ENCODE measurements around the gene CARM1. TPM values are rescaled to one million over a fixed set of nuclear protein-coding genes. Genes with fewer than 3 reads are reported as not detected.
"Not testable (repeated sequence)": the region's sequence is repeated elsewhere in the genome, so short reads cannot be mapped to it uniquely, and the experiment has no call there.

Gene CARM1
- 43.9 TPM for total RNA-seq

GRCh38 chr19:10870955-10871603 lies at the start of gene CARM1:
Gene CARM1, plus strand, starts transcription at chr19:10871553. Its CDS starts 150 bp downstream, at chr19:10871703.
- peak; percentile 99 for DNase-seq

- no peak for DNase-seq
Observed at GRCh38 chr19:10823690-10824089, 47.7 kb upstream of the CARM1 start.

- DNase-seq, result no peak
Observed at GRCh38 chr19:10826231-10826630, 45.1 kb upstream of the CARM1 start.

DNA sequence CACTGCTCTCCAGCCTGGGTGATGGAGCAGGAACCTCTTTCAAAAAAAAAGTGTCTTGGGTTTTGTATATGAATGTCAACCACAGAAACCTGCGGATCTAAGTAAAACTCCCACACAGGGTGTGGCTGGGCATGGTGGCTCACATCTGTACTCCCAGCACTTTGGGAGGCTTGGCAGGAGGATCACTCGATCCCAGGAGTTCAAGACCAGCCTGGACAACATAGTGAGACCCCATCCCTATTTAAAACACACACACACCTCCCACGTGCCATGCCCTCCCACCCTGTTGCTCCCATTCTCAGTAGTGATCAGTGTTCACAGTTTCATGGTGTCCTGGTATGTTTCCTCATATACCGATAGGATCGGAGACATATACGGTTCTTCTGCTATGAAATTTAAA lies 44.5 kb upstream of the CARM1 start:
- DNase-seq, result no peak

- DNase-seq, result no peak
Observed at GRCh38 chr19:10828981-10829821, 42.2 kb upstream of the CARM1 start.

- DNase-seq, result no peak
Observed at GRCh38 chr19:10829967-10830366, 41.4 kb upstream of the CARM1 start.

- no peak for DNase-seq
Observed at GRCh38 chr19:10830370-10830769, 41.0 kb upstream of the CARM1 start.

DNA sequence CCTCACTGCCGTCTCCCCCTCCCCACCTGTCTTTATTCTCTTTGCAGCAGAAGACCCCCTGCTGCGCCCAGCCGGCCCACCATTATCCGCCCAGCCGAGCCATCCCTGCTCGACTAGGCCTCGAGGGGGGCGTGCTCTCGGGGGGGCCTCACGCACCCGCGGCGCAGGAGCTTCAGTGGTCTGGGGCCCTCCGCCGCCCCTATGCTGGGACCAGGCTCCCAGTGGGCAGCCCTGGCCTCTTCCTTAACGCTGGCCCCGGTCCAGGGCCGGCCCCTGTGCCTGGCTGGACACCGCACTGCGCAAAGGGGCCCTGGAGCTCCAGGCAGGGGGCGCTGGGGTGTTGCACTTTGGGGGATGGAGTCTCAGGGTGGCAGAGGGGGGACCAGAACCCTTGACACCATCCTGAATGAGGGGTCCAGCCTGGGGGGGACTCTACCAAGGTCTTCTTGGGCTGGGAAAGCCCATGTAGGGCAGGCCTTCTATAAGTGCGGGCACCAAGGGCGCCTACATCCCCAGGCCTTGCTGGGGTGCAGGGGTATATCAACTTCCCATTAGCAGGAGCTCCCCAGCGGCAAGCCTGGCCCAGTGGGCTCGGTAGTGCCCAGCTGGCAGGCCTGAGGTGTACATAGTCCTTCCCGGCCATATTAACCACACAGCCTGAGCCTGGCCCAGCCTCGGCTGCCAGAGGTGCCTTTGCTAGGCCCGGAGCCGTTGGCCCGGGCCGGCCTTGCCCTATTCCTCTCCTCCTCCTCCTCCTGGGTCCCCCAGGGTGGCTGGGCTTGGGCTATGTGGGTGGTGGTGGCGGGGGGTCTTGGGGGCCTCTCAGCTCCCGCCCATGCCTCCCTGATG lies 40.2 kb upstream of the CARM1 start:
- DNase-seq, result no peak

- no peak for DNase-seq
Observed at GRCh38 chr19:10831987-10832938, 39.1 kb upstream of the CARM1 start.

DNA sequence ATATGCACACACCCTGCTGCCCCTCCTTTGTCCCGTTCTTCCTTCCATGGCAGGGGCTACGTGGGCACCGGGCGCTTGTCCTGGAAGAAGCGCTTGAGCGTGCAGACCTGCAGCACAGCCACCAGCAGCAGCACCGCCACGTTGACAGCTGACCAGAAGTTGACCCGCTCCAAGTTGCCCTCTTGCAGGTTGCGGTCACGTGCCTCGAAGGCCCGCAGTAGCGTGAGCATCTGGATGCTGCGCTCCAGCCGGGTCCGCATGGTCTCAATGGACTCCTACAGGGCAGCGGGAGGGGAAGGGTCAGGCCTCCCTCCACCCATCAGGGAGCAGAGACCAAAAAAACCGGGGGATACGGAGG lies 38.4 kb upstream of the CARM1 start:
- no peak for DNase-seq

DNA sequence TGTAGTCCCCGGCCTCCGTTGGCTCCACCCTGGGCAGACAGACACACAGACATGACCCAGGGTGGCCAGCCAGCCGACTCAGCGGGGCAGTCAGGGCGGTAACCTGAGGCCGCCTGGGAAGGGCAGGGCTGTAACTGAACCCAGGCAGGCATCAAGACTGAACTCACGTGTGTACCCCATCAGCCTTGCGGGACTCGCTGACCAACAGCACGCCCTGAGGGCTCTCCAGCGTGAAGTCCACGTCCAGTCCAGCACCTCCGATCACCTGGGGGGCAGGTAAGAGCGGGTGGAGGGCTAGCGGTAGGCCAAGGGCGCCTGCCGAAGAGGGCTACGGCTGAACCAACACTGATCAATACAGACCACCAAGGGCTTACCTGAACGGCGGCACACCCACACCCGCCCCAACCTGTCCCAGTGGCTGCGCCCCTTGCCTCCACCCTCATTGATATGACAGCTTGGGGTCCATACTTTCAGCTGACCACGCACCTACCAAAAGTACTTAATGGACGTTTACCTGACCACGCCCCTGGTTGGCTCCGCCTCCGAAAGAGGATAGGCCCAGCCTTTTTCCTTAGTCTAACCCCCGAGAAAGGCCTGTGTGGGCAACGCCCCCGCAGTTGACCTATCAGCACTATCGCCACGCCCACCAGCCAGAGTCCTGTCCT lies 36.1 kb upstream of the CARM1 start:
- DNase-seq, result no peak

DNA sequence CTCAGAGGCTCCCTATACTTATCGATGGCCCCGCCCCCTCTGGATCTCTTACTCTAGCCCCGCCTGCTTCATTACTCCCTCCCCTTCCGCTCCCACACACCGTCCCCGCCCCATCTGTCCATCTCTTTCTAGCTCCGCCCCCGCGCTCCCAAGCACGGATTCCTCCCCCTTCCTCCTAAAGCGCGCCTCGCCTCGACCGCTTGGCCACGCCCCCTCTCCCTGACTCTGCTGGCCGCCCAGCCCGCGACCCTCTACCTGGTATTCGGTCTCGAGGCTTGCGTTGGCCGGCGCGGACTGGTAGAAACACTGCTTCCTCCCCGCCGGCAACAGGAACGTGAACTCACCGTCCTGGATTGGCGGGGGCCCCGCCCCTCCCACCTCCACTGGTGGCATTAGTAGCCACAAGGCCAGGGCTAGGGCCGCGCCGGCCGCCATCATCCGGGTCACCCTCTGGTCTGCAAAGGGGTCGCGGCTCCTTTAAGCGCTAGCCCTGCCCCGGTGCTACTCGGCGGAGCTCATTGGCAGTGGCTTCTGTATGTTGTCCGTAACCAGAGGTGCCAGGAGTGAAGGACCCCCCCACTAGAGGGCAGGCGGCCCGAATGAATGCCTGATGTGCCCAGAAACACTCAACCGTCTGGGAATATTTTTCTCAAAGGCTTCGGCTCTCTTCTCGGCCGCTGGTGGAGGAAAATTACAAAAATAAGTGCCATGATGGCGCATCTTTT lies 35.4 kb upstream of the CARM1 start, which contains the start of gene TMED1:
TMED1 (minus strand) TSS at position 459 of the 725 bp plus-strand sequence; CDS start at position 438, 21 bp downstream.
- DNase-seq, result peak; percentile 100

DNA sequence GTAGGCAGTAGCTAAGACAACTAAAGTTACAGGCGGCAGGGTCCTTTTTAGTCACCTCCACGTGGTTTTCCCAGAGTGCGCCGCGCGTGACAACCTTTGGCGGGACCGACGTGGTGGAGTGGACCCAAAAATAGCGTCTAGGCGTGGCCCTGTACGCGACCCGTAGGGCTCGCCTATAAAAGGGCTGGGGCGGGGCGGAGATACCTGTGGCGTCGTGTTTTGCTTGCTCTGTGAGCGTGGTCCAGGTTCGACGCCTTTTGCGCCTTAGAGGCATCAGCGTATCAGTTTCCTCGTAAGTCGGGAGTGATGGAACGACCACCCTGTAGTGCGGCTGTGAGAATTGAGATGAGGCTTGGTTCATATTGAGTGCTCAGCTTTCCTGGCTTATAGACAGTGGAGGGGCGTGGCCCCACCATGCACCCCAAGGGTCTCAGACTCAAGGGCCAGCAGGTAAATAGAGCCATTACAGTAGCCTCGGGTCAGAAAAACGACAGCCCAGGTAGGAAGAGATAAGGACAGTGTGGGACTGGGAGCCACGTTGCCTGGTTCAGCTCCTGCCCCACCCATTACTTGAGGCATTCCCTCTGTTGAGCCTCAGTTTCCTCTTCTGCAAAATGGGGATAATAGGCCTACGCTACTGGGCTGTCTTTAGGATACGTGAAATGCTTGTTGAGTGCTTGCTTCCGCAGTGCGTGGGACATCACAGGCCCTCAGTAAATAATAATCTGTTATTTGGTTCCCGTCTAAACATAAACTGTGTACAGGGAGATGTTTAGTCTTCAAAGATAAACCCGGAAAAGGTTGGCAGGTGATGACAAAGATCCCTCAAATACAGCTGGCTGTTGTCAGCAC lies 34.6 kb upstream of the CARM1 start:
- DNase-seq, result no peak

DNA sequence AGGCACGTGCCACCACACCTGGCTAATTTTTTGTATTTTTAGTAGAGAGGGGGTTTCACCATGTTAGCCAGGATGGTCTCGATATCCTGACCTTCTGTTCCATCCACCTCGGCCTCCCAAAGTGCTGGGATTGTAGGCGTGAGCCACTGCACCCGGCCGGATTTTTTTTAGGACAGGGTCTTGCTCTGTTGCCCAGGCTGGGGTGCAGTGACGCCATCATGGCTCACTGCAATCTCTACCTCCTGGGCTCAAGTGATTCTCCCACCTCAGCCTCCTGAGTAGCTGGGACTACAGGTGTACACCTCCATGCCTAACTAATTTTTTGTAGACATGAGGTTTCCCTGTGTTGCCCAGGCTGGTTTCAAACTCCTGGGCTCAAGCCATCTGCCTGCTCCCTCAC lies 33.7 kb upstream of the CARM1 start:
- not testable (repeated sequence) for DNase-seq

- DNase-seq, result no peak
Observed at GRCh38 chr19:10838377-10838776, 33.0 kb upstream of the CARM1 start.

GRCh38 chr19:10839114-10840050 lies 32.0 kb upstream of the CARM1 start:
- DNase-seq, result no peak

DNA sequence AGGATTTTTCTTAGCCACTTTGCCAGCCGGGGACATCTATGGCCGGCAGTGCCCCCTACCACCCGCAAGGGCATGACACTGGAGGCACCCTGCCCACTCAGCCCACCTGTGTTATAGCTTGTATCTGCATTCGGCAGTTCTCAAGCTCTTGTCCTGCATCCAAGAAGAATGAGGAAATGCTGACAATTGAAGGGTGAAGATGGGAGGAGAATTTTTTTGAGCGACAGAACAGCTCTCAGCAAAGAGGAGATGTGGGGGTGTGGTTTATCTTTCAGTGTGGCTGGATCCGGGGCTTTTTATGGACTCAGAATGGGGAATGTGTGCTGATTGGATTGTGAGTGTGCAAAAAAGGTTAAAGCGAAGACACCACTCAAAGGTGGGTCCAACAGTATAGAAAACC lies 28.6 kb upstream of the CARM1 start:
- DNase-seq, result no peak

All from tongue (tissue), 2 donors.